HuH-7 (cell line): ENCODE measurements around the gene SLC38A1.
"Not testable (repeated sequence)": the region's sequence is repeated elsewhere in the genome, so short reads cannot be mapped to it uniquely, and the experiment has no call there.

Source experiments
- DNase-seq: peaks from one replicate; pipeline ENCODE4 v3.0.0; 2011; ENCODE audit warnings: low spot score

The SLC38A1 gene

DNA sequence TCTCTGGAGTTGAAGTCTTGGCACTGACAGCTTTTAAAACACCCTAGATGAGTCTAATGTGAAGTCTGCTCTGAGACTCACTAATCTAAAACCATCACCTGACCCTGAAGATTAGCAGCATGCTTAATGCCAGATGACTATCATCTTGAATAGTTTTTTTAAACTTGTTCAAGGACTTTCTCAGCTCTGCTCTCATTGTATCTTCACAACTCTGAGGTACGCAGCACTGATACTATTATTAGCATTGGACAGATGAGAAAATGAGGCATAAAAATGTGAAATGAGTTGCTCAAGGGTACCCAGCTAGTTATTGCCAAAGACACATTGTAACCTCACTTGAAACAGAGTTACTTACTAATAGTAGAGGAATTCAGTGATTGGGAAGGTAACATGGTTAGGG lies 4.8 kb downstream of the SLC38A1 start:
- DNase-seq = no peak

DNA sequence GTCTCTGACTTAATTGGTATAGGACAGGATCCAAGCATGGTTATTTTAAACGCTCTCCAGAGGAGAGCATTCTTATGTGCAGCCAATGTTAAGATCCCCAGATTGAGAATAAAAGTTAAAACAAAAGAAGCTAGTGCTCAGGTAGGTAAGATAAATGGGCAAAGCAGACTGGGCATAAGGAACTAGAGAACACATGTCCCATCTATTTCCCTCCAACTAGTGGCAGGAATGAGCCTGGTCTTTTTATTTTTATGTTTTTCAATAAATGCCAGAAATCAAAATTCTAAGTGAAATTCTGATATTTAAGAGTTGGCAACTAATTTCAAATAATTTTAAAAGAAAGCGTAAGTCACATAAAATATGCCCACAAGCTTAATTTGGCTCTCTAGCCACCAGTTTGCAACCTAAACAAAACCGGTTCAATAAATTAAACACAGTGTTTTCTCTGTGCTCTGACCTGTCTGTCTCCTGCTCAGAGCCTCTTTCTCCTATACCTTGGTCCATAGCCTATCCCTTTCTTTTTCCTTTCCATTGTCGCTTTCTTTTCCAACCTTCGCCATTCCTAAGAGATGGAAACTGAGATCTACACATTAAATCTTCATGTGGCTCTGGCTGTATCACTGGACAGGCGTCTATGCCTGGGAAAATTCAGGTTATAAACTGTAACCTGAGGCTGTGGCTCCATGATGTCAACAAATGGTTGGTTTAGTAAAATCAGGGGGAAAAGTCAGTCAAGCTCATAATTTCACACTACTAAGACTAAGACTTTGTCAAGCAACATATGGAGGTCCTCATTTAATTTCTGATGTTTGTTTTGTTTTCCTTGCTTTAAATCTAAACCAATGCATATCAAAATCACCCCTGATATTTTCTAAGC lies 5.5 kb downstream of the SLC38A1 start:
- DNase-seq = no peak

DNA sequence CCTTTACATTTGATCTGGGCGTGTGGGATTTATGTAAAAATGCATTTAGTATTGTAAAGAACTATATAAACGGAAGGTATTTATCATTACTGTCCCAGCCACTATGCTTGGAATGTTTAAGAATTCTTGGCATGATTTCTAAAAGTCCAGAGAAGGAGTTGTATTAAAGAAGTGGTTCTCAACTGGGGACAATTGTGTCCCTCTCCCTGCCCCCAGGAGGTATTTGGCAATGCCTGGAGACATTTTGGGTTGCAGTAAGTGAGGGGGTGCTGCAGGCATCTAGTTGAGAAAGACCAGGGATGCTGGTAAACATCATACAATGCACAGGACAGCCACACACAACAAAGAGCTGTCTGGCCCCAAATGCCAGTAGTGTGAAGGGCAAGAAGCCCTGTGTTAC lies 7.2 kb downstream of the SLC38A1 start:
- no peak for DNase-seq

- DNase-seq = no peak
Measured at GRCh38 chr12:46260913-46261476, 7.8 kb downstream of the SLC38A1 start.

DNA sequence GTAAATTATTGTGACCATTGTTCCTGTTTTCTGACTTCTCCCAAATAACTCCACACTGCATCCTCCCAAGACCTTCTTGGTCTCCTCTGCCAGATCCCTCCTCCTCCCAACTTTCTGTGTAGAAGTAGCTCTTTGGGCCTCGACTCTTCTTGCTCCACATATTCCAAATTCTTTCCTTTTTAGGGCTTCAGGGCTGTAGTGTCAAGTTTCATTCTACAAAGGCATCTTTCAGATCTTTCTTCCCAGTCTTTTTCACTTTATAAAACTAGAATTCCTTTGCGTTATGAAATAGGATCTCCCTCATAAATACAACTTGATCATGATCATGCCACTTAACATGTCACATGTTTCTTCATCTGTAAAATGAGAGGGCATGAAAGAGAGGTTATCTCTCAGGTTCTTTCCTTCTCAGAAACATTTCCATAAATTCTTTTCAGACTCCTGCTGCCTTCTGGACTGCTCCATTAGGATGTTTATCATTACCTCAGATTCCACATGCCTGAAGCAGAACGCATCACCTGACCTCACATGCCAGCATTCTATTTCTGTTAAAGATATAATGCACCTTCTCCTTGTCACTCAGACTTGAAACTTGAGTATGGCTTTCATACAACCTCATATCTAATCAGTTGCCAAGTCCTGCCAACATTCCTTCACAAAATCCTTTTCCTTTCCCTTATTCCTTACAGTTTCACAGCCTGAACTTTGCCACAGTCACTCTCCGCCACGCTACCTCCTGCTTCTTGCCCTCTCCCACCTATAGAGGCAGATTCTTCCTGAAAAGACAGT lies 8.5 kb downstream of the SLC38A1 start:
- DNase-seq = no peak

GRCh38 chr12:46259713-46260112 lies 9.1 kb downstream of the SLC38A1 start:
- DNase-seq = no peak

DNA sequence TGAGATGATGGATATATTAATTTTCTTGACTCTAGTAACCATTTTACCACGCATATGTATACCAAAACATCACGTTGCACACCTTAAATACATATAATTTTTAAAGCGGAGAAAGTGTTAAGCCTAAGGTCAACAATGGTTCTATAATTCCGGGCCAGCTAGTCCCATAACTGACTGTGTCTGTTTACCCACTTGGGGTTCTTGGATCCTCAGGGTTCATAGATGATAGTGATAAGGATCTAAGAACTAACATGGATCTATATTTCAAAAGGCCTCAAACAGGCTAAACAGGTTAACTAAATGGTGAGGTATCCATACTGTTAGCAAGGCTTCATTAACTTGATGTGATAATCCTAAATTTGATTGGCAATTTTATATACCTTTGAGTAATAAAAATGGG lies 9.8 kb downstream of the SLC38A1 start:
- no peak for DNase-seq

DNA sequence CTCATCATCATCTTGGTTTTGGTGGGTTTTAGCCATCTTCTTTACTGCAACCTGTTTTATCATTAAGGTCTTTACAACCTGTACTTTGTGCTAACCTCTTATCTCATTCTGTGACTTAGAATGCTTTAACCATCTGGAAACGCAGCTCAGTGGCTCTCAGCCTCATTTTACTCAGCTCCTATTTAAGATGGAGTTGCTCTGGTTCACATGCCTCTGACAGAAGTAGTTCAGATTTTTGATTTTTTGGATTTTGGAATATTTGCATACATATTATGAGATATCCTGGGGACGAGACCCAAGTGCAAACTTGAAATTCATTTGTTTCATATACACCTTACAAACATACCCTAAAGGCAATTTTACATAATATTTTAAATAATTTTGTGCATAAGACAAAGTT lies 10.7 kb downstream of the SLC38A1 start:
- DNase-seq = no peak

DNA sequence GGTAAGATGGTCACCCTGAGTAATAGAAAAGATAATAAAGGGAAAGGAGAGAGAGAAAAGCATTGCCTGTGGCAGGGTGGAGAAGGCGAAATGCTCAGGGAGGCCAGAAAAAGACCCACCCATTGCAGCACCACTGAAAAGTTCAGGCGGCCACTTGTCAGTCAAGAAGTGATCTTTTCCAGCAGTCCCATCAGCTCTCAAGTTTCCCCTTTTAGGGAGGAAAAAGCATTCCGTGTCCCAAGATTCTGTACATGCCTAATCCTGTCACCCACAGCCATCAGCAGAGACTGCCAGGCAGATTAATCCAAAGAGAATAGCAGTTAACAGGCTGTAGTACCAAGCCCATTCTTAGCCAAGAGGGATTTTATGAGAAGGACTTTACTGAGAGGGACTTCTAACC lies 11.9 kb downstream of the SLC38A1 start:
- DNase-seq = no peak

GRCh38 chr12:46253544-46254162 lies 15.2 kb downstream of the SLC38A1 start:
- no peak for DNase-seq

DNA sequence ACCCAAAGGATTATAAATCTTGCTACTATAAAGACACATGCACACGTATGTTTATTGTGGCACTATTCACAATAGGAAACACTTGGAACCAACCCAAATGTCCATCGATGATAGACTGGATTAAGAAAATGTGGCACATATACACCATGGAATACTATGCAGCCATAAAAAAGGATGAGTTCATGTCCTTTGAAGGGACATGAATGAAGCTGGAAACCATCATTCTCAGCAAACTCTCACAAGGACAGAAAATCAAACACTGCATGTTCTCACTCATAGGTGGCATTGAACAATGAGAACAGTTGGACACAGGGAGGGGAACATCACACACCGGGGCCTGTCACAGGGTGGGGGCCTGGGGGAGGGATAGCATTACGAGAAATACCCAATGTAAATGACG lies 16.8 kb downstream of the SLC38A1 start:
- DNase-seq = not testable (repeated sequence)

DNA sequence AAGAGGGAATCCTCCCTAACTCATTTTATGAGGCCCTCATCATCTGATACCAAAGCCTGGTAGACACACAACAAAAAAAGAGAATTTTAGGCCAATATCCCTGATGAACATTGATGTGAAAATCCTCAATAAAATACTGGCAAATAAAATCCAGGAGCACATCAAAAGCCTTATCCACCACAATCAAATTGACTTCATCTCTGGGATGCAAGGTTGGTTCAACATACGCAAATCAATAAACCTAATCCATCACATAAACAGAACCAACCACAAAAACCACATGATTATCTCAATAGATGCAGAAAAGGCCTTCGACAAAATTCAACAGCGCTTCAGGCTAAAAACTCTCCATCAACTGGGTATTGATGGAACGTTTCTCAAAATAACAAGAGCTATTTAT lies 18.9 kb downstream of the SLC38A1 start:
- not testable (repeated sequence) for DNase-seq

DNA sequence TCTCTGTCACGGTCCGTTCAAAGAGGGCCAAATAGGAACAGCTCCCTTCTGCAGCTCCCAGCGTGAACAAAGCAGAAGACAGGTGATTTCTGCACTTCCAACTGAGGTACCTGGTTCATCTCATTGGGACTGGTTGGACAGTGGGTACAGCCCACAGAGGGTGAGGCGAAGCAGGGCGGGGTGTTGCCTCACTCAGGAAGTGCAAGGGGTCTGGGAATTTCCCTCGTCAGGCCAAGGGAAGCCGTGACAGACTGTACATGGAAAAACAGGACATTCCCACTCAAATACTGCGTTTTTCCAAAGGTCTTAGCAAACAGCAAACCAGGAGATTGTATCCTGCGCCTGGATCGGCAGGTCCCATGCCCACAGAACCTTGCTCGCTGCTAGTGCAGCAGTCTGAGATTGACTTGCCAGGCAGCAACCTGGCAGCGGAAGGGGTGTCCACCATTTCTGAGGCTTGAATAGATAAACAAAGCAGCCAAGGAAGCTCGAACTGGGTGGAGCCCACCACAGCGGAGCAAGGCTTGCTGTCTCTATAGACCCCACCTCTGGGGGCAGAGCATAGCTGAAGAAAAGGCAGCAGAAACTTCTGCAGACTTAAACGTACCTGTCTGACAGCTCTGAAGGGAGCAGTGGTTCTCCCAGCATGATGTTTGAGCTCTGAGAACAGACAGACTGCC lies 22.7 kb downstream of the SLC38A1 start:
- no peak for DNase-seq

DNA sequence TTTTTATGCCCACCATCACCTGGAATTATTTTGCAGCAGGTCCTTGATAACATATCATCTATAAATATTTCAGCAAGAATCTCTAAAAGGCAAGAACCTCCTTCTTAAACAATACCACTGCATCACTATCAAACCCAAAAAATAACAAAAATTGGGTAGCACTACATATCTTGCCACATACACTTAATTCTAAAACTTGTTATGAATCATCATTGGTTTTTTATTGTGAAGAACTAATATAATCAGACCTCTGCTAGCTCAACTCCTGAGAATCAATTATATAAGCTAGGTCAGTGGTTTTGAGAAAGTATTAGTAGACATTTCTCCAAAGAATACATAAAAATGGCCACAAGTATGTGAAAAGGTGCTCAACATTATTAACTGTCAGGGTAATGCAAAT lies 23.8 kb downstream of the SLC38A1 start:
- no peak for DNase-seq

DNA sequence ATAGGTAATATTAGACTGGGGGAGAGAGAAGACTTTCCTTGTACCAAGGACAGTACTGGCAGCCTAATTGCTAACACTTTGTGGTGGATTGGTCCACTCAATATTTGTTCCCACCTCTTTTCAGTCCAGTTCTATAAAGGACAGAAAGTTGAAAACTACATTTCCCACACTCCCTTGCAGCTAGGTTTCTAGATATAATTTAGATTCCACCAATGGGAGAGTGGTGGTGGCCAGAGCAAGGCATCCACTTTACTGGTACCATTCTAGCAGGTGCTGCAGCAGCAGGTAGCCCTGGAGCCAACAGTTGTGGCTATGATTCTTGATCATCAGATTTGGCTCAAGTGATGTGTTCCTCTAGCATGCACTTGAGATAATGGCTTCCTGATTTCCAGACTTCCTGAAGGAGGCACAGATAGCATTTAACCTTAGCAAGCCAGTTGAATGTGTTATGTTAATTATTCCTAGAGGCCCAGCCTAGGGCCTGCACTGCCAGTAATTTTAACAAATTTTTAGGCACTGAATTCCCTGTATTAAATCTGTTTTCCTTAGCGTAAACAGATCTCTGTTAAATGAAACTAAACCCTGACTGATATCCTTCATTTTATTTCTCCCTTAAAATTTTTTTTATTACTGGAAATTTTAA lies 24.4 kb downstream of the SLC38A1 start:
- DNase-seq = no peak

DNA sequence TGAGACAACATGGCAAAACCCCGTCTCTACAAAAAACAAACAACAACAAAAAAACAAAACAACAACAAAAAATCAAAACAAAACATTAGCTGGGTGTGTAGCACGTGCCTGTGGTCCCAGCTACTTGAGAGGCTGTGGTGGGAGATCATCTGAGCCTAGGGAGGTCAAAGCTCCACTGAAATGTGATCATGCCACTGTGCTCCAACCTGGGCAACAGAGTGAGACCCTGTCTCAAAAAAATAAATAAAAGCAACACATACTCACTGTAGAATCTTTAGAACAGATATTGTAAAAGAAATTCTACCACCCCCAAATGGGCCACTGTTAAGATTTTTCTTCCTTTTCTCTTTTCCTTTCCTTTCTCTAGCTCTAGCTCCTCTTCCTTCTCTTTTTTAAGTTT lies 26.3 kb downstream of the SLC38A1 start:
- DNase-seq = no peak

GRCh38 chr12:46240436-46240835 lies 28.4 kb downstream of the SLC38A1 start:
- DNase-seq = no peak

- no peak for DNase-seq
Measured at GRCh38 chr12:46238821-46239220, 30.0 kb downstream of the SLC38A1 start.

DNA sequence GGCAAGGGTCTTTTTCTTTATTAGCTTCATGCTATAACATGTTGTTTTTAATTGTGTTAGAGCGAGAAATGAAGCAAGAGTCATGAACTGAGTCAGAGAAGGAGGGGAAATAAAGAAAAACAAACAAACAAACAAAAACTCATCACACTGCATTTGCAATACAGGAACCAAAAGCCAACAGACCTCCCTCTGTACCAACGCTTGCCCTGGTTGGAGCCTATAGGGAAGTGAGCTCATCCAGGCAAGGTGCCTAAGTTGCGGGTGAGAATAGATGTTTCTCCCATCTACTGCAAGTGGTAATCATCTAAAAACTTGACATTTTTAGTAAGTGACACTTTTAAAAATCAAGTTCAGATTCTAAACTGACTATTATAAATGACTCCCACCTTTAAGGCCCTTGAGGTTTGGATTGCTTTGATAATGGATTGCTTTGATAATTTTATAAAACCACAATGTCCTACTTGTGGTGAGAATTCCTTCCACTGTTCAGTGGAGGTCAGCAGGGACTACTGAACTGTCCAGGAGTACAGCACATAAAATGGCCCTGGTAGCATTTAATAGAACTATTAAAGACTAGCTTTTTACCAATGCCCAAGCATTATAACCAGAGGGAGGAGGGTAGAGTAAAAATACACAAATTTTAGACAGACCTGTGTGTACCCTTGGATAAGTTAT lies 31.3 kb downstream of the SLC38A1 start:
- DNase-seq = no peak

GRCh38 chr12:46234000-46234399 lies 34.8 kb downstream of the SLC38A1 start:
- DNase-seq = no peak

GRCh38 chr12:46233423-46233822 lies 35.4 kb downstream of the SLC38A1 start:
- DNase-seq = no peak
